Activated CD4-positive, alpha-beta T cell treated with anti-CD3 and anti-CD28 coated beads, Interleukin-2, amount 10 ng/mL, durations not matched to agents 7 days and 5 days (primary cell): ENCODE measurements around the gene CFAP299. TPM values are rescaled to one million over a fixed set of nuclear protein-coding genes. Genes with fewer than 3 reads are reported as not detected.

Experiments used
- total RNA-seq, 2 experiments: library from RNA; stranded (reverse); gene quantifications; one replicate each; pipeline ENCODE4 v1.2.3, GENCODE V29; 2021

Gene CFAP299
- total RNA-seq, 2 experiments from 2014 or later: not detected

Other genes starting within 250 kb of the CFAP299 start
- gene PRDM8, start 138.2 kb upstream of the CFAP299 start, total RNA-seq: 1 to 10 TPM; 4.8 to 5.2 TPM
- gene FGF5, start 69.1 kb upstream of the CFAP299 start, total RNA-seq: not detected